A549 (cell line): Measurements from ENCODE around the gene TMEM38A.
"Not testable (repeated sequence)": the region's sequence is repeated elsewhere in the genome, so short reads cannot be mapped to it uniquely, and the experiment has no call there.

Source experiments
- BCL3 ChIP-seq: fragments of >200 bp; sonication (Bioruptor Twin); formaldehyde crosslinking; IDR thresholded peaks from 3 replicates; pipeline ENCODE4 v1.6.1; 2016
- CTCF ChIP-seq: fragments of >200 bp; sonication (Bioruptor Twin); formaldehyde crosslinking; IDR thresholded peaks from 3 replicates; pipeline ENCODE4 v1.5.1; 2016
- E2F6 ChIP-seq: IDR thresholded peaks from 2 replicates; pipeline ENCODE4 v1.6.1; 2012; ENCODE audit warnings: low read depth, borderline replicate concordance
- EP300 ChIP-seq, 2 experiments: fragments of >200 bp; sonication (Bioruptor Twin); formaldehyde crosslinking; IDR thresholded peaks; 2 replicates in 1 of 2; 3 replicates in 1 of 2; pipeline ENCODE4 v1.6.1; 2016 to 2017
- HMGXB4 ChIP-seq: fragments of 250-450 bp; sonication (Bioruptor Pico); IDR thresholded peaks from 2 replicates; pipeline ENCODE4 v1.5.0; 2021; ENCODE audit warnings: mild to moderate bottlenecking, moderate library complexity, borderline replicate concordance
- JUN ChIP-seq, 2 experiments: fragments of >200 bp; sonication (Bioruptor Twin); formaldehyde crosslinking; IDR thresholded peaks; 2 replicates in 1 of 2; 3 replicates in 1 of 2; pipeline ENCODE4 v1.6.1; 2016 to 2017
- RARB ChIP-seq: fragments of 250-450 bp; sonication (Bioruptor Pico); IDR thresholded peaks from 2 replicates; pipeline ENCODE4 v1.8.0; 2021; ENCODE audit warnings: mild to moderate bottlenecking, moderate library complexity
- REST ChIP-seq: fragments of 200-600 bp; sonication (generic); IDR thresholded peaks from 2 replicates; pipeline ENCODE4 v1.6.1; 2016; ENCODE audit warnings: antibody characterized with exemption, mild to moderate bottlenecking, moderate library complexity
- USF2 ChIP-seq: fragments of 450-650 bp; IDR thresholded peaks from 2 replicates; pipeline ENCODE4 v1.6.1; 2014; ENCODE audit warnings: antibody characterized with exemption

- not testable (repeated sequence) for TF ChIP-seq HMGXB4 (CRISPR knock-in tag); BCL3; CTCF; EP300 (IDR thresholded peaks at IDR 0.05); RARB (CRISPR knock-in tag); REST; JUN (IDR thresholded peaks at IDR 0.05); USF2; E2F6
These were observed 74.8 kb downstream of the TMEM38A start for GRCh38 chr19:16735650-16736266.
